HG03175 (cell line): ENCODE results near the gene KCNH8.
A peak's percentile ranks its signal among the peaks of the same experiment; 100 is the strongest.

Experiments used
- ATAC-seq: cut with Tn5 transposase; IDR thresholded peaks from one replicate; pipeline ENCODE4 v1.9.1; 2021; ENCODE audit warnings: mild to moderate bottlenecking, moderate library complexity; ENCODE audit not compliant: unreplicated experiment

The KCNH8 gene

DNA sequence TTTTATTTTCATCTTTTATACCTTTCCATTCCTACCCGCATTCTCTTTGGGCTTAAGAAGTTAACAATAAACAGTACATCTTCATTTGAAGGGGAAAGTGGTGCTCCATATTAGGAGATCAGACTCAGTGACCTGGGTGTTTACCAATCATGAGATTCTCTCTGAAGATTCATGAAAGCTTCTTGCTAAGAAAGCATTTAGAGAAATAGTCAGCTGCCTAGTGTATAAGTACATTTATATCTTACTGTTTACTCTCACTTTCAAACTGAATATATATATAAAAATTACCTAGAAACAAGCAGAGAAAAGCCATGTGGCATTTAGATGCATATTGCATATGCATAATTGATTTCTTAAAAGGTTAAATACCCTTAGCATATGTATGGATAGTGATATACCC, 100.5 kb downstream of the KCNH8 start:
- ATAC-seq = no peak

DNA sequence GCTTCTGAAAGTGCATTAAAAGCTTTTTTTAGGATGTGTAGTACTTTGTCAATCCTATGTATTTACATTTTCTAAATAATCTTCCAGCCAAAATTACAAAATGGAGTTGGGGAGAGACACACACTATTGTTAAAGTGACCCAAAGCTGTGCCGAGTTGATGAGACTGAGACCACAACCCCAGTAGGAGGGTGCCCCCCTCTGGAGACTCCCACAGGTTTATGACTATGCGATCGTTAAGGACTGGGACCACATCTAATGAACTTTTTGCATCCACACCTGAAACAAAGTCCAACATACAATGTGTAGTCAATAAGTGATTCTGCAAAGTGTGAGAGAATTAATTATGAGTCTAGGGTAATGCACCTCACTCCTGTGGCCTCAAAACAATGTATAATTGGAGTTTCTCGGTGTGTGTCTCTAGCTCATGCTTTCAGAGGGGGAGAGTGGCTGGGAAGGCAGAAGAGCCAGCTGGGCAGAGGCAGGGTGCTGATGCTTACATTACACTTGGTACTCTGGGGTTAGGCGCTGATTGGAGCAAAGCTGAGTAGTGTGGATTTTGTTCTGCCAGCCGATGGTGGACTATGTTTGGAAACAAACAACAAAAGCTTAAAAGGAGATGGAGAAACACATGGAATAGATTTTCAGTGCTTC, 102.8 kb downstream of the KCNH8 start:
- no peak for ATAC-seq

DNA sequence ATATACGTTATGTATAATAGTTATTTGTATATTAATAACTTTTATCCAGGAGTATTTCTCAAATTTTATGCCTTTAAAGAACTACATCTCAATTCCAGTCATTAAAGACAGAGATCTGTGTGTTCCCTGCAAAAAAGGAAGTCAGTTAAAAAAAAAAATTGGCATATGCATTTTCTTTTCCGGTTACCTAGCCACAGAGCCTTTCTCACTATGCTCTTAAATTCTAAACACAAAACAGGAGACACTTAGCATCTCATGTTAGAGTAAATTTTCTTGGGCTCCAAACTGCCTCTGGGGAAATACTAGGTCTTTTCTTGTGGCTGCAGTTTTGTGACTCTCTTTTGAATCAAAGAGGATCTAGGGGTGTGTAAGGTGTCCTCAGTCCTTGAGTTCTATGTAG, 105.9 kb downstream of the KCNH8 start:
- ATAC-seq = no peak

DNA sequence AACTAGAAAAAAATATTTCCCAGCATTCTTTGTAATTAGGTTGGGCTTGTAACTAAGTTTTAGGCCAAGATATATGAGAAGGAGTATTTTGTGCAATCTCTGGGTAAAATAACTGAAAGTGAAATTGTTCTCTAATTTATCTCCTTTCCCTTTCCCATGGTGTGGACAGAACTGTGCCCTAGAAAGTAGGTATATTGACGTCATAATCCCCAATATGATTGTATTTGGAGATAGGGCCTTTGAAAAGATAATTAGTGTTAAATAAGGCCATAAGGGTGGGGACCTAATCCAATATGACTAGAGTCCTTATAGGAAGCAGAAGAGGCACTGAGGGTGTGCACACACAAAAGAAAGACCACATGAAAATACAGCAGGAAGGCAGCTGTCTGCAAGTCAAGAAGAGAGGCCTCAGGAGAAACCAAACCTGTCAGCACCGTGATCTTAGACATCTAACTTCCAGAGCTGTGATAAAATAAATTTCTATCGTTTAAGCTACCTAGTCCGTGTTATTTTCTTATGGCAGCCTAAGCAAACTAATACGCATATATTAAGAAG, 106.6 kb downstream of the KCNH8 start:
- no peak for ATAC-seq

DNA sequence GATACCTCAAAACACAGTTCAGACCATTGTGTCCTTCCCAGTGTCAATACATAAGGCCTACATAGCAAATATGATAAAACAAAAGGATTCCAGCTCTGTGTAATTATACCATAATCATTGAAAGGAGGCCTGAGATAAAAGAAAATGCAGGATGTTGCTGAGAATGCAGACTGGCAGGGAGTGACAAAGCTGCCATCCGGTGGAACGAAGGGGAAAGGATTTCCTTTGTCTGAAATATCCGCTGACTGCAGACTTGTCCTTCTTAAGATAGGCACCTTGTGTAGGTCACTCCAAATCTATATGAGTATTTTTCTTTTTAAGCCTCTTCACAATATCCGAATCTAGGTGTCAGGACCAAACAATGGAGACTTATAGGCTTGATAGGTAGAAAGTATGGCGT, 108.0 kb downstream of the KCNH8 start:
- no peak for ATAC-seq

DNA sequence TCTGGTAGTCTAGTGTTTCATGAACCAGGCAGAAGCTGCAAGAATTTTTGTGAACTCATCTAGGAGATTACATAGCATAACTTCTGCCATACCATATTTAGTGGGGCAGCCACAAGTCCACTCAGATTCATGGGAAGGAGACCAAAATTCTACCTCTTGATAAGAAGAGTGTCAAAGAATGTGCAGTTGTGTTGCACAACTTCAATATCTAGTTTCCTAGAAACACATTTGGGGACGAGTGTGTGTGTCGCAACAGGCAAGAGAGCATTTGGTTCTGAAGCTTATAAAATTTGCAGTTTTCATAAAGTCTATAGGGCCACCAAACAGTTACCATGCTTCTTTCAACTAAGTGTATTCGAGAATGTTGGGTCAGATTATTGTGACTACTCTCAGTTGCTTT, 115.3 kb downstream of the KCNH8 start:
- ATAC-seq = no peak

DNA sequence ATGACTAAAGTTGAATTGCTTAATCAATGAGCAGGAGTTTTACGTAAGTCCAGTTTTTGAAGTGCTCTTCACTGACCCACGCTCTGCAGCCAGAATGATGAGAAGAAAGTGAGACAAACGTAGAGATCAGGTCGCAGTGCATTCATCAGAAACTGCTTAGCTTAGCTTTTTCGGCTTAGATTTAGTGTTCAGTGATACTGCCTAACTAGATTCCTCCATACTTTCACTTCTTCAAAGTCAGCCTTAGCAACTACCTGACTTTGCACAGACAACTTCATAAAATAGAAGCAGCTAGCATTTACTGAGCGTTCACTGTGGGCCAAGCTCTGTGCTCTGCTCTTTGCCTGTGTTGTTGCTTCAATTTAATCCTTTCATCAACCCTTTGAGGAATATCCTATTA, 116.1 kb downstream of the KCNH8 start:
- no peak for ATAC-seq

DNA sequence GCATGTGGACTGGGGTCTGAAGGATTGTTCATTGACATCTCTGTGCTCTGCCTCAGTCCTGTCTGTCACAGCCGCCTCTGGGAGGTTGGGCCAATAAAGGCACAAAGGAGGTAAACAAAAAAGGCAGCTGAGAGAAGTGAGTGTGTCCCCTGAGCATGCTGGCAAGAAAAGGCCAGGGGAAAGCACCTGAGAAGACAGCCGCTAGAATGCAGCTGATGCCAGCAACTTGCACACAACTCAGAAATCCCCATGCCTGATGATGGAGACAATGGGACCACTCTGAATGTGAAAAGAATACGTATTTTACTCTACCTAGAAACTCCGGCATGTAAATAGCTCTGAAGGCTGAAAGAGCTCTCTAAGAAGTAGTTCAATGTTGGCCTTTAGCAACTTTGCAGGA, 118.7 kb downstream of the KCNH8 start:
- ATAC-seq = no peak

DNA sequence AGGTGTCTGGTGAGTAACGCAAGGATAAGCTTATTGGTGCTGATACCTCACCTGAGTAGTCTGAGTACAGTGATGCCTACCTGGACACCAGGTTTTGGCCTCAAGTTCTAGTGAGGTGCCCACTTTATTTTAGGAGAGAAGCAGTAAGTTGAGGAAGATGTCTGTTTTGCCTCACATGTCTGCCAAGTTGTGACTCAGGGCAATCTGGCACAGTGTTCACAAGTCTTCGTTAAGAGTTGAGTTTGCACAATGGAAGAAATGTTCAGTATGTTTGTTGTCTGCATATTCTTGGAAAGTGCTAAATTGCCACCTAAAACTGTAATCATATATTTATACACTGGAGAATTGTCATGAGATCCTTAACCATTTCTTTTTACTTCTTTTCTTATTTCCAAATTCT, 122.2 kb downstream of the KCNH8 start:
- no peak for ATAC-seq

DNA sequence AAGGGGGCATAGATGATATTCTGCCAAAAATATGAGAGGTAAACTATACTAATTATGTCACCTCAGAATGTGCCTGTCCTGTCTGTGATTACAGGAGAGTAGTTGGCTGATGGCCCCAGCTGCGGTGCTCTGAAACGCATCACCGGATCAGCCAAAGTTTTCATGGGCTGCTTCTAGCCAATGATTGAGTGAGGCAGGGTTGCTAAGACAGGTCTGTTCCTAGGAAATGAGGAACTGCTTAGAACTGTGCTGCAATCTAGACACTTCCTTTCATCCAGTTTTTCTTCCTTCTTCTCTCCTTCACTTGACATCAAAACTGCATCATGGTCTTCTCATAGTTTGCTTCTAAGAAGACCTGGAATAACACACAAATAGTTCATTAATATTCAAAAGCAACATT, 124.0 kb downstream of the KCNH8 start:
- ATAC-seq = no peak

DNA sequence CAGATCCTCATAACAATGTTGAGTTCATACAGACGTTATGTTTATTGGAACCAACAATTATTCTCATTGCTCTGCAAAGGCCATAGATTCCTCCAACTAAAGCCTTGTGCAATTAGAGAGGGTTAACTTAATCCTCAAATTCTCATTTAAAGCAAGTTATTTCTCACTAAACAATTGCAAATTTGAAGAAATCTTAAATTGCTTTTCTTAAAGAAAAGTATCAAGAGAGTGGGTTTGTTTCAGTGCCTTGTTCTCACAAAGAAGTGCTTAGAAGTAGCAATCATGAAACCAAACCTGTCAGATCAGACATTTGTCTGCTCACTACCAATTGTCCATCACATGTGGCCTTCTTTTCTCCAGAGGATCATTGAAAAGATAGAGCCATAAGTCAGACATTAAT, 124.8 kb downstream of the KCNH8 start:
- ATAC-seq = no peak

DNA sequence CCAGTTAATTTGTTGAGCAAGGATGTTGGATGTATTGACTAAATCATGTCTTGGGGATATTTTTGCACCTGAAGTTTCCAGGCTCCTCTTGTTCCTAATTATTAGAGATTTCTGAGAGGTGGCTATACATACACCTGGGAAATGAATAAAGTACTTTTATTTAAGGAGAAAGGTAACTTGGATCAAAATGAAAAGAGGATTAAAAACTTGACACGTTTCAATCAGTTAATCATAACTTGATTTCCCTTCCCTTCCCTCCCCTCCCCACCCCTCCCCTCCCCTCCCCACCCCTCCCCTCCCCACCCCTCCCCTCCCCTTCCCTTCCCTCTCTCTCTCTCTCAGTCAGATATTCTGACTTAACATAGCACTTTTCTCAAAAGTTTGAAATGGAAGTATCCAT, 126.3 kb downstream of the KCNH8 start:
- no peak for ATAC-seq

DNA sequence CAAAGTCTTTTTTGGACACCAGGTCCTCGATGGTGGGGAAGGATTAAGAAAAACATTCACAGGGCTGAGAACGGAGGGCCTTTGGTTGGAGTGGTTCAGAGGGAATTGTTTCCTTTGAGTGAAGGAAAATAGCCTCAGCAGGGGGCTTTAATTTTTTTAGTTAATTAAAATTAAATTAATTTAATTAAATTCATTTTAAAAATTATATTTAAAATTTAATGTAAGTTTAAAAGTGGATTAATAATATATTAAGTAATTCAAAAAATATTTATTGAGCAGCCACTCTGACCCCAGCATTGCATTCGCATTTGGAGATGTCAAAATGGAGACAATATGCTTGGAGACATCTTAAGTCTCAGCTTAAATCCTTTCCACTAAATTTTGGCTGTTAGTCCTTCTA, 136.7 kb downstream of the KCNH8 start:
- no peak for ATAC-seq

DNA sequence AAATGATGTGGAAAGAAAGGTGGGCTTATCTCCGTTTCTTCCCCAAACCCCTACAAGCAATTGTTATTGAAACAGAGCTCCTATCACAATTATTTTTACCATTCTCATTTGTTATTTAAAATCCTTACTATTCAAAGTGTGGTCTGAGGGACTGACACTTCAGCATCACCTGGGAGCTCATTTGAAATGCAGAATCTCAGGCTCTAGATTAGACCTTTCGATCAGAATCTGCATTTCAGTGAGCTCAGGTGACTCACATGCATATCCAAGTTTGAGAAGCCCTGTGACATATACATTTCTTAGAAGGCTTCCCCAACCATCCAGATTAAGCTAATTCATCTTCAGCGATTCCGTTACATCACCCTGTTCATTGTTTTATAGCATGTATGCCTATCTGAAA, 145.0 kb downstream of the KCNH8 start:
- no peak for ATAC-seq

DNA sequence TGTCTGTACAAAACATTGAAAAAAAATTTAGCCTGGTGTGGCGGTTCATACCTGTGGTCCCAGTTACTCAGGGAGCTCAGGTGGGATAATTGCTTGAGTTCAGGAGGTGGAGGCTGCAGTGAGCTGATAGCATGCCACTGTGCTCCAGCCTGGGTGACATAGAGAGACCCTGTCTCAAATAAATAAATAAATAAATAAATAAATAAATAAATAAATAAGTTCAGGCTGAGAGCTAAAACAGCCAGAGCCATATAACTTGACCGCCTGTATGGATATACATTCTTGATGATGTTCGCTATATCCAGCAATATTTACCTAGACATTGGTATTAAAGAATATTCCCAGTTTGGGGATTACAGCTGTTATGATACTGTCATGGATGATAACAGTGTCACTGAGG, 146.9 kb downstream of the KCNH8 start:
- ATAC-seq = no peak

DNA sequence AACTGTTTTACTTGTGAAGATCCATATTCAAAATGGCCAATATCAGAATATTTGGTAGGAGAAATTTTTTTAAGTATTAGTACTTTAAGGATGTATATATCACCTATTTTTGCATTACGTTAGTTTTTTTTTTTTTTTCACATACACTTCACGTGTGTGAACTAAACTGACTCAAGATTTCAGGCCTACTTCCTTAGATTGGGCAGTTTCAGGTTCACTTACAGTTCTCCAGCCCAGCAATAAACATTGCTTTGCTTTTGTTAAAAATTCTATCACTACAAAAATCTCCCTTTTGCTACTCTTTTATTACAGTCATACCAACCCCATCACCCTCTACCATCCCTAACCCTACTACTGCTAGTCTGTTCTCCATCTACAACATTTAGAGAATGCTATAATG, 183.6 kb downstream of the KCNH8 start:
- no peak for ATAC-seq

DNA sequence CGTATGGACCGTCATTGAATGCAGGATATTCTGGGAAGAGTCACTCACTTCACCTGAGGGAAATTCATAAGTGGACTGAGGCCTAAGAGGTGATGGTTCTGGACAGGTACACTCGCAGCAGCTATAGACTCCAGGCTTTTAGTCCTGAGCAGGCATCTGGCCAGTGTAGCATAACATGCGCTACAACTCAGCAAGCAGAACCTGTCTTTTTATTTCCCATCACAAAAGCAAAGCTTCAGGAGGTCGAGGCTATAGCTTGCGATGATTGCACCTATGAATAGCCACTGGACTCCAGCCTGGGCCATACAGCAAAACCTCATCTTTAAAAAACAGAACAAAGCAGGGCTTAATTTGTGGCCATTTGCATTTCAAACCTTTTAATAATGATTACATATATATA, 185.8 kb downstream of the KCNH8 start:
- no peak for ATAC-seq

DNA sequence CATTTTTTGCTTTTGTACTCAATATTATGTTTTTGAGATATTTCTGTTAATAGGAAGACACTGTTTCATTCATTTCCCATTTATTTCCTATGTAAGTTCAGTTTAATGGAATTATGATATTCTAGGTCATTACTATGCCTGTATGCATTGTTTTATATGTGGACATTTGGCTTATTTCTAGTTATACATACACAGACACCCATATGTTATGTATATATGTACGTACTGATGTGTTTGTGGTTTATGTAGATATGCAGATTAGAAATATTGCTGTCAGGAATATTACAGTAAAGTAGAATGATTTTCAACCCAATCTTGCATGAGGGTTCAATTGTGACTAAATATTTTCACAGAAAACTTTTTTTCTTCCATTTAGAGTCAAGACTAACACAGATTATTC, 190.5 kb downstream of the KCNH8 start:
- no peak for ATAC-seq

DNA sequence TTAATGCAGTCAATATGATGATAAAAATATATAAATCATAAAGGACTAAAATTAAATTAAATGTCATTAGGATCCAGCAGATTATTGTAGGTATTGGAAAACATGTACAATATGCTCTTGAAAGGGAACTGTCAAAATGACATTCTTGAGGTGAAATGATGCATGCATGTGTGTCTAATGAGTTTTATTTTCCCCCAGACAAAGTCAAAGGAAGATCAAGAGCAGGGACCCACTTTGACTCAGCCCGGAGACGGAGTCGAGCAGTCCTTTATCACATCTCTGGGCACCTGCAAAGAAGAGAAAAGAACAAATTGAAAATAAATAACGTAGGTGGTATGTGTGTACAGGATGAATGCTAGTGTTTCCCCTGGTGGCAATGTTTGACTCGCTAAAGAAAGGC, 194.1 kb downstream of the KCNH8 start:
- no peak for ATAC-seq

DNA sequence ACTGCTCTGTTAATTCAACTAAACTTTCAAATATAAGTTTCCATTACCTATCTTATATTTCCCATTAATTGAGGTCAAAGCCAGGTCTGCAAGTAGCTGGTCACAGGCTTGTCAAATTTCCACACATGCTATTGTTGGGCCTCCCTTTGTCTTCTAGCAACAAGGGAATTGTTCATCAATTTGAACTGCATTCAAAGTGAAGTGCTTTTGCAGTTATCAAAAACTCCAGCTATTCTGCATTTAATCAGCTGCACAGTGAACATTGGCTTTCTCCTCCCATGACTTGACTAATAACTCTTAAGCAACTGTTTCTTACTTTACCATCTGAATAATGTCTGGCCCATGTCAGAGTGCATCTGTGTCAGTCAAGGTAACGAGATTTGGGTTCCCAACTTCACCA, 198.4 kb downstream of the KCNH8 start:
- no peak for ATAC-seq

DNA sequence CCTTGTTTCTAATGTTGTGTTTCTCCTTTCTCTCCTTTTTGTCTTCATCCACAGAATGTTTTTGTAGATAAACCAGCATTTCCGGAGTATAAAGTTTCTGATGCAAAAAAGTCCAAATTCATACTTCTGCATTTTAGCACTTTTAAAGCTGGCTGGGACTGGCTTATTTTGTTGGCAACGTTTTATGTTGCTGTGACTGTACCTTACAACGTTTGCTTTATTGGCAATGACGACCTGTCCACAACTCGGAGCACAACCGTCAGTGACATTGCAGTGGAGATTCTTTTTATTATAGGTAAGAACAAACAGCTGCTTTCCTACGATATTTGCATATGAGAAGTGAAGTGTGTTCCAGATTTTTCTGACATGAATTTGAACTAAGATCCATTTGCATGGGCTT, 199.4 kb downstream of the KCNH8 start:
- ATAC-seq = no peak

DNA sequence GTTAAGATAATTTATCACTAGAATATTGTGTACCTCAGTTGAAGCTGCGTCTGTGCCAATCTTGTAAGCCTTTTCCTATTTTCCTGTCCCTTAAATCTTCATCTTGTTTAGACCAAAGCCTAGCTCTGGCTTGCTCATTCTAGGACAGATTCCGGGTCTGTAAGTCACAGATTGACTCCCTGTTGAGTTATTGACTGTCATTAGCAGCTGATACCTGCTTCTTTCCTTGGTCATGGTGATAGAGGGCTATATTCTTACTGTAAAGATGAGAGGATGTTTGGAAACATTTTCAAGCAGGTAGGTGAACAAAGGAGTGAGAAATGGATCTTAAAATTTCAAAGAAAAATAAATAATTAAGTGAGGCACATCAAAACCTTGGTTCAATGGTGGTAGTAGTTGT, 200.2 kb downstream of the KCNH8 start:
- no peak for ATAC-seq

DNA sequence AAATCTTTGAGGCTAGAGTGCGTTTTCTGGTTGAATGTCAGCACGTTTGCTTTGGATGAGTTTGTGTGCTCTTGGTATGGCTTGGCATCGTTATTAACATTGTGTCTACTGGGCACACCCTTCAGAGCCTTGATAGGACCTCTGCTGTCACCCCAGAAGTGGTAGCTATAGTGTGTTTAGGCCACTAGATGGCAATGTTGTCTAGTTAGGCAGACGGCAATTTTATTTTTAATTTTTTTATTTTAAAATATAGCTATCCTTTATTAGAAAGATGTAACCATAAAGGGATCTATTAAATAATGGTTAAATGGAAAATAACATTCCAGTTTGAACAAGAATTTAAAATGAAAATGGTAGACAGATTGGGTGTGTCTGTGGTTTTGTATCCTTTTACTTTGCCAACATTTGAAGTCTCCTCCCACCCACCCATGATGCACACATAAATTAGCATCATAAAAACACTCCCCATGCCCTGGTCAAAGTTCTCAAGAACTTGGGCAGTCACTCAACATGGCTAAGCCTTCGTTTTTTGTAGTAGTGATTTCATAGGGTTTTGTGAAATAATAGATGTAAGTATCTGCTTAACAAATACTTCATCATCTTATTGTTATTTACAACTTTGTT, 200.7 kb downstream of the KCNH8 start:
- ATAC-seq = peak; percentile 92
